Inflammatory macrophage treated with lipopolysaccharide for 1 hour (primary cell): ENCODE results near the gene CFAP20.
"Not testable (repeated sequence)": the region's sequence is repeated elsewhere in the genome, so short reads cannot be mapped to it uniquely, and the experiment has no call there.

Experiments used
- DNase-seq, 2 donors: peaks; one replicate each; pipeline ENCODE4 v3.0.0-alpha.2; 2020 to 2022

The CFAP20 gene

DNA sequence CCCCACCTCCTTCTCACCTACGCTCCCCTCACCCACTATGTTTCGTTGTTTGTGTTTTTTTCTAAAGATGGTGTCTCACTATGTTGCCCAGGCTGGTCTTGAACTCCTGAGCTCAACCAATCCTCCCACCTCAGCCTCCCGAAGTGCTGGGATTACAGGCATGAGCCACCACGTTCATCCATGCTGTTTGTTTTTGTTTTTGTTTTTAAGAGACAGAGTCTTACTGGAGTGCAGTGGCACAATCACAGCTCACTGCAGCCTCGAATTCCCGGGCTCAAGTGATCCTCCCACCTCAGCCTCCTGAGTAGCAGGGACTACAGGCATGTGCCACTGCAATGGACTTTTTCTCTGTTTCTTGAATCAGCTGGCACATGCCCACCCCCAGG lies 33.6 kb downstream of the CFAP20 start:
- DNase-seq, result not testable (repeated sequence)

- no peak for DNase-seq
Observed at GRCh38 chr16:58094791-58095574, 34.2 kb downstream of the CFAP20 start.

DNA sequence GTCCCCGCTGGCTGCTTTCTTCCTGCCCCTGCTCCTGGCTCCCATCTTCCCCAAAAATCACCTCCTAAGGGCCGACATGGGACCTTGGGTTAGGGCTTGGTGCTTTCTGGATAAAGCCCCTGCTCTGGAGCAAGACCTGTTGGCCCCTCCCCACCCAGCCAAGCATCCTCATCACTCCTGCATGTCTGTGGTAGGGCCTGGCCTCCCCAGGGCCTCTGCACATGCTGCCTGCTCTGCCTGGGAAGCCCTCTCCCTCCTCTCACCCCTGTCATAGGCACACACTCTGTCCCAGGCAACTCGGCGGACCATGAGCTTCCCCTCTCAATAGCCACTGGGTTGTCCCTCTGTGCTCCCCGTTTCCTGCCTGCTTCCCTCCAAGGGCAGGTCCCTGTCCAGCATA lies 35.2 kb downstream of the CFAP20 start:
- no peak for DNase-seq

DNA sequence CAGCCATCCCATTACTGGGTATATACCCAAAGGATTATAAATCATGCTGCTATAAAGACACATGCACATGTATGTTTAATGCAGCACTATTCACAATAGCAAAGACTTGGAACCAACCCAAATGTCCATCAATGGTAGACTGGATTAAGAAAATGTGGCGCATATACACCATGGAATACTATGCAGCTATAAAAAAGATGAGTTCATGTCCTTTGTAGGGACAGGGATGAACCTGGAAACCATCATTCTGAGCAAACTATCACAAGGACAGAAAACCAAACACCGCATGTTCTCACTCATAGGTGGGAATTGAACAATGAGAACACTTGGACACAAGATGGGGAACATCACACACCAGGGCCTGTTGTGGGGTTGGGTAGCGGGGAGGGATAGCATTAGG lies 38.8 kb downstream of the CFAP20 start:
- DNase-seq, result not testable (repeated sequence)

- DNase-seq, result no peak
Observed at GRCh38 chr16:58088091-58088490, 41.1 kb downstream of the CFAP20 start.

- DNase-seq, result no peak
Observed at GRCh38 chr16:58087209-58087913, 41.8 kb downstream of the CFAP20 start.

DNA sequence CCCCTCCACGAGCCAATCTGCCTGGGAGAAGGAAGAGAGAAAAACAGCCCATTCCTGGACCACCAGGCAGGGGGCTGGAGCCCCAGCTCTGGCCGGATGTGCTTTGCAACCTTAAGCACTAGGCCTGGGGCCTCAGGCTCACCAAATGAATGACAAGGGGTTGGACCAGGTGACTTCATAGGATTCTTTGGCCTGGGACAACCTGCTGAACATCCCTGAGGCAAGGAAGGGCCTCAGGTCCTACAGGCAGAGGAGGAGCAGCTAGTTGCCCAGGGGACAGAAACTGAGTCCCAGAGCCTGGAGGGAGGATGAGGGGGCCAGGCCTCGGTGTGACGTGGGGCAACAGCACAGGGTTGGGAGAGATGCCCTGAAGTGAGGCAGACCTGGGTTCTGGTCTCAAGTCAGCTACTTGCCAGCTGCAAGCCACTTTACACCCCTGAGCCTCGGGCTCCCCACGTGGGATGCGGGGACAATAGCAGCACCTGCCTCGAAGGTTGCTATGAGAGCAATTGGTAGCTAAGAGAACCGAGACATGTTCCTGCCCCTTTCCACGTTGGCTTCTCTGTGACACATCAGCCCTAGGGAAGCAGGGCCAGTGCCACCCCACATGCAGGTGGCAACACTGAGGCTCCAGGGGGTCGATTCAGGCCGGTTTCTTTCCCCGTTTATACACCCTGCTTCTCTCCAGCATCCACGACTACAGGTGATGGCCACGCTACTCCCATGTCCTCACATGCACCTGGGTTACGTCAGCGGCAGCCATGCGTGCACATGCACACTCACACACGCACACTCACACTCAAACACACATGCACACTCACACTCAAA lies 42.6 kb downstream of the CFAP20 start:
- no peak for DNase-seq

- DNase-seq, result no peak
Observed at GRCh38 chr16:58085584-58086251, 43.5 kb downstream of the CFAP20 start.

GRCh38 chr16:58085171-58085570 lies 44.0 kb downstream of the CFAP20 start:
- DNase-seq, result no peak

DNA sequence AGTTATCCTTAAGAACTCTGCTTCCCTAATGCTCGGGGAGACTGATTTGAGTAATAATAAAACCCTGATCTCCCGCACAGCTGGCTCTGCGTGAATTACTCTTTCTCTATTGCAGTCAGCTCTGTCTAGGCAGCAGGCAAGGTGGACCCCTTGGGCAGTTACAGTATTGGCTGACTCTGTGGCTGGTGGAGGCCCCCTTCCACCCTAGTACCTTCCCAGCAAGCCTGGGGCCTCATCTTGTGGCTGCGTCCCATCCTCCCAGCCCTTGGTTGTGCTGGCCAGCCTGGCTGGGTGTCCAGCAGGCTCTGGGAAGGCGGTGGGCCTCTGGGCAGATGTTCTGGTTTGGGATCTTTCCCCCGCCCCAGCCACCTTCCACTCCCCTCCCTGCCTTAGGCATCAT lies 44.5 kb downstream of the CFAP20 start:
- DNase-seq, result no peak

GRCh38 chr16:58082381-58082780 lies 46.8 kb downstream of the CFAP20 start:
- no peak for DNase-seq

DNA sequence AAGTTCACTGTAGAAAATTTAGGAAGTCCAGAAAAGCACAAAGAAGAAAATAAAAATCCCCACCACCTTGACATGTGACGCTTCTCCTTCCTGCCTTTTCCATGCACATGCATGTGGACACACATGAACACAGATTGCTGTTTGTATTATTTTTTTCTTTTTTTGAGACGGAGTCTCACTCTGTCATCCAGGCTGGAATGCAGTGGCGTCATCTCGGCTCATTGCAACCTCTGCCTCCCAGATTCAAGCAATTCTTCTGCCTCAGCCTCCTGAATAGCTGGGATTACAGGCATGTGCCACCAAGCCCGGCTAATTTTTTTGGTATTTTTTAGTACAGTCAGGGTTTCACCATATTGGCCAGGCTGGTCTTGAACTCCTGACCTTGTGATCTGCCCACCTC lies 48.5 kb downstream of the CFAP20 start:
- DNase-seq, result not testable (repeated sequence)

DNA sequence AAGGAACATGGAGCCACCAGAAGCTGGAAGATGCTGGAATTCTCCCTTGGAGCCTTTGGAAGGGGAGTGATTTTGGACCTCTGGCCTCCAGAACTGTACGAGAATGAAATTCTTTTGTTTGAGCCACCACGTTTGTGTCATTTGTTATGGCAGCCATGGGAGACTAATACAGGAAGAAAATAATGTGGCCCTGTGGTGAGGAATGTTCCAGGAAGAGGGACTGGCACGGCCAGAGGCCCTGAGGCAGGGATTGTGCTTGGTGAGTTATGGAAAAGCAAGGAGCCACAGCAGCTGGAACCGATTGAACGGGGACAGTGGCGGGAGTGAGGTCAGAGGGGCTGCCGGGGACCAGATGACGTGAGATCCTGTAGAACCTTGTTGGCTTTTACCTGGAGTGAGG lies 51.4 kb downstream of the CFAP20 start:
- no peak for DNase-seq

GRCh38 chr16:58076514-58076913 lies 52.7 kb downstream of the CFAP20 start:
- DNase-seq, result no peak

- no peak for DNase-seq
Observed at GRCh38 chr16:58074657-58075056, 54.5 kb downstream of the CFAP20 start.

DNA sequence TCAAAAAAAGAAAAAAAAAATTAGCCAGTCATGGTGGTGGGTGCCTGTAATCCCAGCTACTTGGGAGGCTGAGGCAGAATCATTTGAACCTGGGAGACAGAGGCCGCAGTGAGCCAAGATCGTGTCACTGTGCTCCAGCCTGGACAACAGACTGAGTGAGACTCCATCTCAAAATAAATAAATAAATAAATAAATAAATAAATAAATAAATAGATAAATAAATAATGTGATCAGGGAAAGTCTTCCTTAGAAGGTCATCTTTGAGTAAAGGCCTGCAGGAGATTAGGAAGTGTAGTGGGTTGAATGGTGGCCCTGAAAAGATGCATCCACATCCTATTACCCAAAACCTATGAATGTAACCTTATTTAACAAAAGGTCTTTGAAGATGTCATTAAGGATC lies 56.1 kb downstream of the CFAP20 start:
- not testable (repeated sequence) for DNase-seq

- not testable (repeated sequence) for DNase-seq
Observed at GRCh38 chr16:58072134-58072533, 57.0 kb downstream of the CFAP20 start.

- no peak for DNase-seq
Observed at GRCh38 chr16:58070585-58070984, 58.6 kb downstream of the CFAP20 start.
